Endothelial cell (in vitro differentiated cells): ENCODE results near the gene NAGLU. TPM values are rescaled to one million over a fixed set of nuclear protein-coding genes. Genes with fewer than 3 reads are reported as not detected.
A peak's percentile ranks its signal among the peaks of the same experiment; 100 is the strongest.

Experiments
- DNase-seq: peaks from one replicate; pipeline ENCODE4 v3.0.0; 2021; ENCODE audit warnings: low spot score
- H3K27ac Mint-ChIP-seq: one replicate; pipeline ENCODE4 v1.8.0; 2021; ENCODE audit warnings: mixed read lengths, inconsistent platforms; ENCODE audit not compliant: unreplicated experiment
- H3K27me3 Mint-ChIP-seq: one replicate; pipeline ENCODE4 v1.8.0; 2021; ENCODE audit warnings: mild to moderate bottlenecking, moderate library complexity, mixed read lengths, inconsistent platforms; ENCODE audit not compliant: unreplicated experiment
- H3K36me3 Mint-ChIP-seq: one replicate; pipeline ENCODE4 v1.8.0; 2021; ENCODE audit warnings: mild to moderate bottlenecking, low read depth, mixed read lengths, inconsistent platforms; ENCODE audit not compliant: unreplicated experiment
- H3K4me1 Mint-ChIP-seq: one replicate; pipeline ENCODE4 v1.8.0; 2021; ENCODE audit warnings: mild to moderate bottlenecking, mixed read lengths, inconsistent platforms; ENCODE audit not compliant: unreplicated experiment
- H3K4me3 Mint-ChIP-seq: one replicate; pipeline ENCODE4 v1.8.0; 2021; ENCODE audit warnings: mild to moderate bottlenecking, mixed read lengths, inconsistent platforms; ENCODE audit not compliant: unreplicated experiment
- H3K9me3 Mint-ChIP-seq: one replicate; pipeline ENCODE4 v1.8.0; 2021; ENCODE audit warnings: mixed read lengths, inconsistent platforms; ENCODE audit not compliant: unreplicated experiment
- total RNA-seq: library from RNA; stranded (reverse); fragmentation: NEBNext Ultra II Directional; extraction: Animal tissue kit (Norgen Biotek cat#: 25700); gene quantifications from one replicate; pipeline ENCODE4 v1.2.1, GENCODE V29; 2021; ENCODE audit not compliant: unreplicated experiment
- TF ChIP-seq, protein P1 (sequence below): fragments of 200-600 bp; sonication (generic); IDR thresholded peaks from one replicate; pipeline ENCODE4 v1.5.0; 2021; ENCODE audit warnings: antibody characterized with exemption; ENCODE audit not compliant: unreplicated experiment

The NAGLU gene
- total RNA-seq, 1 donor from 2014 or later, result 24.2 TPM

DNA sequence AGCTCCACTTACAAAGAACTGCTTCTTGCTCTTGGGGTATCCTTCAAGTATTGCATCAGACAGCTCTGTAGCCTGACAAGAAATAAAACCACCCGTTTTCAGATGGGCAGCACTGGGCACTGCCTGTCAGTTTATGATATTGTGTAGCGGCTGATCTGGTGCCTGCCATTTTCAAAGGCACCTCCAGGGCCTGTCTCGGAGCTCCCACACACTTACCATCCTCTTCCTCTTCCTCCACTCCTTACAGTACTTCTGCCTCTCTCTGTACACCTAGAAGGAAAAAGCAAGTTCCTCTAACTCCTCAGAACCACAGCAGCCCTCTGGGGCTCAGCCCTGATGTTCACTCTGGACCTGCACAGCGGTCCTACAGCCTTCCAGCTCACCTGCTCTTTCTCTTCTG lies 37.1 kb downstream of the NAGLU start:
- Mint-ChIP-seq H3K9me3 (no peaks in the 10 kb centered on the region), H3K4me3 (peak overlapping the region; percentile 24), H3K36me3 (peaks cover 54% of the 10 kb centered on the region), H3K27ac (no peak overlapping the region), H3K4me1 (peaks cover 32% of the 10 kb centered on the region), H3K27me3 (peaks cover 10% of the 10 kb centered on the region)
- TF ChIP-seq, protein P1, sequence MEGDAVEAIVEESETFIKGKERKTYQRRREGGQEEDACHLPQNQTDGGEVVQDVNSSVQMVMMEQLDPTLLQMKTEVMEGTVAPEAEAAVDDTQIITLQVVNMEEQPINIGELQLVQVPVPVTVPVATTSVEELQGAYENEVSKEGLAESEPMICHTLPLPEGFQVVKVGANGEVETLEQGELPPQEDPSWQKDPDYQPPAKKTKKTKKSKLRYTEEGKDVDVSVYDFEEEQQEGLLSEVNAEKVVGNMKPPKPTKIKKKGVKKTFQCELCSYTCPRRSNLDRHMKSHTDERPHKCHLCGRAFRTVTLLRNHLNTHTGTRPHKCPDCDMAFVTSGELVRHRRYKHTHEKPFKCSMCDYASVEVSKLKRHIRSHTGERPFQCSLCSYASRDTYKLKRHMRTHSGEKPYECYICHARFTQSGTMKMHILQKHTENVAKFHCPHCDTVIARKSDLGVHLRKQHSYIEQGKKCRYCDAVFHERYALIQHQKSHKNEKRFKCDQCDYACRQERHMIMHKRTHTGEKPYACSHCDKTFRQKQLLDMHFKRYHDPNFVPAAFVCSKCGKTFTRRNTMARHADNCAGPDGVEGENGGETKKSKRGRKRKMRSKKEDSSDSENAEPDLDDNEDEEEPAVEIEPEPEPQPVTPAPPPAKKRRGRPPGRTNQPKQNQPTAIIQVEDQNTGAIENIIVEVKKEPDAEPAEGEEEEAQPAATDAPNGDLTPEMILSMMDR, result no peak
- no peak for DNase-seq

DNA sequence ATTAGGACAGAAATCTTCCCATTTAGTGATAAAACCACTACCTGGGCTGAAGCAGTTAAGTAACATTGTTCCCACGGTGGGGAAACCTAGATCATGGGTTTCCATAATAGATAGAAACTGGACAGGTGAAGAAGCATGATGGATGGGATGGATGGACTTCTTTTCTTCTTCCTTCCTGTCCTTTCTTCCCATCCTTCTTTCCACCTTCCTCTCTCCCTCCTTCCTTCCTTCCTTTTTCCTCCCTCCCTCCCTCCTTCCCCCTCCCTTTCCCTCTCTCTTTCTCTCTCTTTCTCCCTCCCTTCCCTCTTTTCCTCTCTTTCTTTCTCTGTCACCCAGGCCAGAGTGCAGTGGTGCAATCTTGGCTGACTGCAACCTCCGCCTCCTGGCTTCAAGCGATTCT lies 38.4 kb downstream of the NAGLU start:
- DNase-seq, result no peak
- H3K9me3 Mint-ChIP-seq, result no peaks in the 10 kb centered on the region
- no peak overlapping the region for H3K4me3 Mint-ChIP-seq
- TF ChIP-seq, protein P1, result no peak
- H3K36me3 Mint-ChIP-seq, result peaks cover 45% of the 10 kb centered on the region
- no peak overlapping the region for H3K27ac Mint-ChIP-seq
- H3K27me3 Mint-ChIP-seq, result peaks cover 12% of the 10 kb centered on the region
- peaks cover 28% of the 10 kb centered on the region for H3K4me1 Mint-ChIP-seq

DNA sequence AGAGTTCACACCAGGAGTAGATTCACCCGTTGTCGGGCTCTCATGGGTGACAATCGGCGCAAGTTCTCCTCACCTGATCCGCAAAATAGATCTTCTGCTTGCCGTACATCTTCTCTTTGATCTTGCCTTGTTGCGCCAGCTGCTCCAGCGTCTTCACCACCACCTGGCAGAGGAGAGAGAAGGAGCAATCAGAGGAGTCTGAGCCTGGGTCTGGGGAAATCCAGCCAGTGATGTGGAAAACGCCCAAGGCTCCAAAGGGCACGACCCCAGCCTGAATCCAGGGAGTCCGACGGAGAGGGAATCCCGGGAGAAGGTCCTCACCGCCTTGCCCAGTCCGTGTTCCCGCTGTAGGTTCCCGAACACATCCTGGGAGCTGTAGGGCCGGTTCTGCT lies 41.1 kb downstream of the NAGLU start:
- DNase-seq, result no peak
- H3K9me3 Mint-ChIP-seq, result no peaks in the 10 kb centered on the region
- H3K27me3 Mint-ChIP-seq, result peaks cover 12% of the 10 kb centered on the region
- H3K36me3 Mint-ChIP-seq, result peaks cover 28% of the 10 kb centered on the region
- H3K4me1 Mint-ChIP-seq, result peaks cover 31% of the 10 kb centered on the region
- peak overlapping the region; percentile 62 for H3K27ac Mint-ChIP-seq
- H3K4me3 Mint-ChIP-seq, result peak overlapping the region; percentile 98
- TF ChIP-seq, protein P1, result no peak

GRCh38 chr17:42577532-42578281 lies 41.7 kb downstream of the NAGLU start, which contains the start of gene PSMC3IP:
TSS of gene PSMC3IP (minus strand) at chr17:42577729. CDS start at chr17:42577686, 43 bp downstream.
- Mint-ChIP-seq H3K27ac (peak within 1 kb of the TSS; percentile 93), H3K27me3 (peaks cover 12% of the 10 kb centered on the region), H3K9me3 (no peaks in the 10 kb centered on the region), H3K4me3 (peak within 1 kb of the TSS; percentile 98), H3K36me3 (peaks cover 29% of the 10 kb centered on the region), H3K4me1 (peaks cover 30% of the 10 kb centered on the region)
- peak; percentile 95 for DNase-seq
- TF ChIP-seq, protein P1, result peak; percentile 4

GRCh38 chr17:42578282-42578869 lies 42.3 kb downstream of the NAGLU start:
- peaks cover 32% of the 10 kb centered on the region for H3K36me3 Mint-ChIP-seq
- peaks cover 24% of the 10 kb centered on the region for H3K4me1 Mint-ChIP-seq
- peak overlapping the region; percentile 57 for H3K27ac Mint-ChIP-seq
- H3K9me3 Mint-ChIP-seq, result no peaks in the 10 kb centered on the region
- DNase-seq, result peak; percentile 81
- peak overlapping the region; percentile 98 for H3K4me3 Mint-ChIP-seq
- peaks cover 12% of the 10 kb centered on the region for H3K27me3 Mint-ChIP-seq
- TF ChIP-seq, protein P1, result peak; percentile 52
